NB4 (cell line): ENCODE data around the gene SLC26A4.

Experiments used
- MAX ChIP-seq: IDR thresholded peaks from 2 replicates; pipeline ENCODE4 v1.6.1; 2011; ENCODE audit warnings: low read depth, low read length
- POLR2A ChIP-seq: IDR thresholded peaks from 2 replicates; pipeline ENCODE4 v1.6.1; 2011; ENCODE audit warnings: mild to moderate bottlenecking; ENCODE audit not compliant: insufficient read length; ENCODE audit errors: extremely low read depth
- TF ChIP-seq, protein P1 (sequence below): IDR thresholded peaks from one replicate; pipeline ENCODE4 v1.5.1; 2012; ENCODE audit warnings: low read depth, low read length

DNA sequence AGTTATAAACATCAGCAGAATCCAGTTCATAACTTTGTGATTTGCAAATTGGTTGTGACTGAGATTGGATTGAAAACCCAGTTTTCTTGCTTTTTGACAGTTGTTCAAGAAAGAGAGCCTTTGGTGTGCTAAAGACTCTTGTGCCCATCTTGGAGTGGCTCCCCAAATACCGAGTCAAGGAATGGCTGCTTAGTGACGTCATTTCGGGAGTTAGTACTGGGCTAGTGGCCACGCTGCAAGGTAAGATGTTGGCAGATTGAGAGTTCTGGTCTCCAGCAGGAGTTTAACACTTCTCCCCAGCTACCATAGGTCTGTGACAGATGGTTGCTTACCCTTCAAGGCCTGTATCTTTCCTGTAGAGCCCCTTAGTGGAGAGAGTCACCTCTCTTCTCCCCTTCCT, 2.6 kb downstream of the SLC26A4 start:
- TF ChIP-seq POLR2A: no peak
- TF ChIP-seq, protein P1, sequence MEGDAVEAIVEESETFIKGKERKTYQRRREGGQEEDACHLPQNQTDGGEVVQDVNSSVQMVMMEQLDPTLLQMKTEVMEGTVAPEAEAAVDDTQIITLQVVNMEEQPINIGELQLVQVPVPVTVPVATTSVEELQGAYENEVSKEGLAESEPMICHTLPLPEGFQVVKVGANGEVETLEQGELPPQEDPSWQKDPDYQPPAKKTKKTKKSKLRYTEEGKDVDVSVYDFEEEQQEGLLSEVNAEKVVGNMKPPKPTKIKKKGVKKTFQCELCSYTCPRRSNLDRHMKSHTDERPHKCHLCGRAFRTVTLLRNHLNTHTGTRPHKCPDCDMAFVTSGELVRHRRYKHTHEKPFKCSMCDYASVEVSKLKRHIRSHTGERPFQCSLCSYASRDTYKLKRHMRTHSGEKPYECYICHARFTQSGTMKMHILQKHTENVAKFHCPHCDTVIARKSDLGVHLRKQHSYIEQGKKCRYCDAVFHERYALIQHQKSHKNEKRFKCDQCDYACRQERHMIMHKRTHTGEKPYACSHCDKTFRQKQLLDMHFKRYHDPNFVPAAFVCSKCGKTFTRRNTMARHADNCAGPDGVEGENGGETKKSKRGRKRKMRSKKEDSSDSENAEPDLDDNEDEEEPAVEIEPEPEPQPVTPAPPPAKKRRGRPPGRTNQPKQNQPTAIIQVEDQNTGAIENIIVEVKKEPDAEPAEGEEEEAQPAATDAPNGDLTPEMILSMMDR: no peak
- TF ChIP-seq MAX: no peak
